ENCODE measurements around the gene OR56B1. TPM values are rescaled to one million over a fixed set of nuclear protein-coding genes. Genes with fewer than 3 reads are reported as not detected.
A peak's percentile ranks its signal among the peaks of the same experiment; 100 is the strongest.

Gene OR56B1
- total RNA-seq, 6 experiments from 2014 or later, result 0.12 TPM; not detected in 5

- intact Hi-C loops (cut with DNase I), result no loop called here
- Histone ChIP-seq H3K36me3 (no peaks in the 10 kb centered on the region), H3K27me3 (no peaks in the 10 kb centered on the region), H3K4me3 (no peak overlapping the region), H3K4me1 (no peaks in the 10 kb centered on the region), H3K9me3 (no peaks in the 10 kb centered on the region), H3K27ac (no peak overlapping the region)
- TF ChIP-seq CTCF (IDR thresholded peaks at IDR 0.05) (no peak), POLR2A (IDR thresholded peaks at IDR 0.05) (no peak)
- WGBS (ENCODE audit: insufficient coverage, low coverage, low lambda C conversion rate, missing lambda C conversion rate), result 83% methylated on average over 3 of the region's 3 CpGs
- ATAC-seq, result no peak
- DNase-seq, result no peak
Observed at GRCh38 chr11:5719703-5720495, 16.3 kb upstream of the OR56B1 start.

GRCh38 chr11:5722622-5723021 lies 13.6 kb upstream of the OR56B1 start:
- 68% methylated on average over 2 of the region's 2 CpGs for WGBS (ENCODE audit: insufficient coverage, low coverage, low lambda C conversion rate, missing lambda C conversion rate)
- intact Hi-C loops (cut with DNase I), result no loop called here
- Histone ChIP-seq H3K9me3 (no peaks in the 10 kb centered on the region), H3K27ac (no peak overlapping the region), H3K36me3 (no peaks in the 10 kb centered on the region), H3K27me3 (no peaks in the 10 kb centered on the region), H3K4me1 (no peaks in the 10 kb centered on the region), H3K4me3 (no peak overlapping the region)
- DNase-seq (no peak), ATAC-seq (peak; percentile 72 to 81 (median 78))
- no peak for TF ChIP-seq CTCF (IDR thresholded peaks at IDR 0.05)
- TF ChIP-seq POLR2A (IDR thresholded peaks at IDR 0.05), result no peak

GRCh38 chr11:5726351-5726750 lies 9.9 kb upstream of the OR56B1 start:
- Histone ChIP-seq H3K27me3 (no peaks in the 10 kb centered on the region), H3K4me3 (no peak overlapping the region)
- 83% methylated on average over 1 of the region's 1 CpG for WGBS (ENCODE audit: insufficient coverage, low coverage, low lambda C conversion rate, missing lambda C conversion rate)

GRCh38 chr11:5727691-5728090 lies 8.6 kb upstream of the OR56B1 start:
- DNase-seq (no peak), ATAC-seq (no peak)
- Histone ChIP-seq H3K4me3 (no peak overlapping the region), H3K9me3 (no peaks in the 10 kb centered on the region), H3K27ac (no peak overlapping the region), H3K4me1 (no peaks in the 10 kb centered on the region), H3K27me3 (no peaks in the 10 kb centered on the region), H3K36me3 (no peaks in the 10 kb centered on the region)
- TF ChIP-seq CTCF (IDR thresholded peaks at IDR 0.05) (no peak), POLR2A (IDR thresholded peaks at IDR 0.05) (no peak)
- WGBS (ENCODE audit: insufficient coverage, low coverage, low lambda C conversion rate, missing lambda C conversion rate), result 77% methylated on average over 1 of the region's 1 CpG
- intact Hi-C loops (cut with DNase I), result no loop called here

More at GRCh38 chr11:5726351-5726750, 9.9 kb upstream of the OR56B1 start:
- Histone ChIP-seq H3K27ac (no peak overlapping the region), H3K4me1 (no peaks in the 10 kb centered on the region), H3K36me3 (no peaks in the 10 kb centered on the region), H3K9me3 (no peaks in the 10 kb centered on the region)
- no peak for ATAC-seq
- no peak for TF ChIP-seq CTCF (IDR thresholded peaks at IDR 0.05)
- TF ChIP-seq POLR2A (IDR thresholded peaks at IDR 0.05), result no peak
- intact Hi-C loops (cut with DNase I), result no loop called here
- no peak for DNase-seq
